GM19193 (cell line): ENCODE data around the gene LRRC42.

Source experiments
- POLR2A ChIP-seq: IDR thresholded peaks from 4 replicates; pipeline ENCODE4 v1.6.1; 2011; ENCODE audit not compliant: insufficient read depth, insufficient read length; ENCODE audit errors: extremely low read depth

Gene LRRC42

GRCh38 chr1:54004481-54005049 is 58.4 kb downstream of the LRRC42 start:
- no peak for TF ChIP-seq POLR2A

- no peak for TF ChIP-seq POLR2A
Observed at GRCh38 chr1:54006508-54006907, 60.4 kb downstream of the LRRC42 start.

GRCh38 chr1:54007613-54008012 is 61.5 kb downstream of the LRRC42 start:
- no peak for TF ChIP-seq POLR2A

- no peak for TF ChIP-seq POLR2A
Observed at GRCh38 chr1:54008876-54009275, 62.7 kb downstream of the LRRC42 start.

- TF ChIP-seq POLR2A: no peak
Observed at GRCh38 chr1:54009406-54009805, 63.3 kb downstream of the LRRC42 start.

- no peak for TF ChIP-seq POLR2A
Observed at GRCh38 chr1:54010415-54011117, 64.4 kb downstream of the LRRC42 start.

- no peak for TF ChIP-seq POLR2A
Observed at GRCh38 chr1:54011316-54012007, 65.3 kb downstream of the LRRC42 start.

GRCh38 chr1:54012008-54012325 is 65.8 kb downstream of the LRRC42 start:
- TF ChIP-seq POLR2A: no peak

GRCh38 chr1:54012863-54013262 is 66.7 kb downstream of the LRRC42 start:
- TF ChIP-seq POLR2A: no peak

- no peak for TF ChIP-seq POLR2A
Observed at GRCh38 chr1:54013393-54014008, 67.4 kb downstream of the LRRC42 start.

GRCh38 chr1:54014009-54014629 is 68.0 kb downstream of the LRRC42 start:
- TF ChIP-seq POLR2A: no peak

GRCh38 chr1:54016343-54017282 is 70.5 kb downstream of the LRRC42 start:
- TF ChIP-seq POLR2A: no peak
